Kidney epithelial cell (primary cell): Measurements from ENCODE around the gene LPAR1. TPM values are rescaled to one million over a fixed set of nuclear protein-coding genes. Genes with fewer than 3 reads are reported as not detected.

Experiments used
- DNase-seq: peaks from one replicate; pipeline ENCODE4 v3.0.0-alpha.2; 2010; ENCODE audit warnings: low read depth
- H3K27me3 ChIP-seq: 2 replicates; pipeline ENCODE4 v1.6.0; 2011; ENCODE audit warnings: low read length; ENCODE audit not compliant: control insufficient read depth, insufficient read depth
- H3K36me3 ChIP-seq: 2 replicates; pipeline ENCODE4 v1.5.1; 2011; ENCODE audit warnings: low read length; ENCODE audit not compliant: control insufficient read depth, insufficient read depth
- H3K4me3 ChIP-seq: 2 replicates; pipeline ENCODE4 v1.5.1; 2011; ENCODE audit warnings: low read depth, mild to moderate bottlenecking, control low read depth, low read length
- CTCF ChIP-seq: IDR thresholded peaks from 2 replicates; pipeline ENCODE4 v1.5.1; 2011; ENCODE audit warnings: mild to moderate bottlenecking, moderate library complexity, low read length, control low read depth, inconsistent platforms; ENCODE audit not compliant: insufficient read depth, poor library complexity, severe bottlenecking
- total RNA-seq: library from RNA; depleted of rRNA; stranded (reverse); fragments of >200 nt; gene quantifications from 2 replicates; pipeline ENCODE4 v1.2.3, GENCODE V29; 2015

Gene LPAR1
- total RNA-seq, 1 donor from 2014 or later = 6.4 TPM

- DNase-seq = no peak
- no peak for TF ChIP-seq CTCF
- no peaks in the 10 kb centered on the region for H3K27me3 ChIP-seq
- H3K4me3 ChIP-seq = no peak overlapping the region
- peaks cover 2% of the 10 kb centered on the region for H3K36me3 ChIP-seq
Observed at GRCh38 chr9:110938242-110938641, 100.0 kb downstream of the LPAR1 start.

- H3K27me3 ChIP-seq = no peaks in the 10 kb centered on the region
- TF ChIP-seq CTCF = no peak
- no peak overlapping the region for H3K4me3 ChIP-seq
- no peak for DNase-seq
- H3K36me3 ChIP-seq = peaks cover 2% of the 10 kb centered on the region
Observed at GRCh38 chr9:110936719-110937452, 101.4 kb downstream of the LPAR1 start.

- H3K4me3 ChIP-seq = no peak overlapping the region
- H3K36me3 ChIP-seq = no peaks in the 10 kb centered on the region
- DNase-seq = no peak
- no peaks in the 10 kb centered on the region for H3K27me3 ChIP-seq
- TF ChIP-seq CTCF = no peak
Observed at GRCh38 chr9:110936237-110936636, 102.0 kb downstream of the LPAR1 start.

GRCh38 chr9:110935829-110936228 is 102.4 kb downstream of the LPAR1 start:
- DNase-seq = no peak
- no peaks in the 10 kb centered on the region for H3K27me3 ChIP-seq
- TF ChIP-seq CTCF = no peak
- no peak overlapping the region for H3K4me3 ChIP-seq
- no peaks in the 10 kb centered on the region for H3K36me3 ChIP-seq

- no peak for TF ChIP-seq CTCF
- no peaks in the 10 kb centered on the region for H3K36me3 ChIP-seq
- H3K4me3 ChIP-seq = no peak overlapping the region
- no peak for DNase-seq
- no peaks in the 10 kb centered on the region for H3K27me3 ChIP-seq
Observed at GRCh38 chr9:110933350-110934001, 104.8 kb downstream of the LPAR1 start.
